ENCODE measurements around the gene FAM131C.

DNA sequence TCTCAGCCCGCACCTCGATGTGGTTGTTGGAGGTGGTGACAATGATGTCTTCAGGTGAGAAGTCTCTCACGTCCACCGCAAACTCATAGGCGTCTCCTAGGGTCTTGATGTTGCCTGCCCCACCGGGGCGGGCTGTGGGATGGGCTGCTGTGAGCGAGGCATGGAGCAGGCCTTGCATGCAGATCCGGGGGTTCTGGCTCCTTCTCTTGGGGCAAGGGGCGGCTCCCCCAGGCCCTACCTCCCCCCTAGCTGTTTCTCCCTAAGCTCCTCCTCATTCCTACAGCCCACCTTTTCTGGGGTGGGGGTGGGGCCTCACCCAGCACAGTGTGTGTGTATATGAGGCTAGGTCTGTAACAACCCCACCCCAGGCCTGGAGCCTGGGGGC, 56.4 kb downstream of the FAM131C start:
- TF ChIP-seq, protein P1, sequence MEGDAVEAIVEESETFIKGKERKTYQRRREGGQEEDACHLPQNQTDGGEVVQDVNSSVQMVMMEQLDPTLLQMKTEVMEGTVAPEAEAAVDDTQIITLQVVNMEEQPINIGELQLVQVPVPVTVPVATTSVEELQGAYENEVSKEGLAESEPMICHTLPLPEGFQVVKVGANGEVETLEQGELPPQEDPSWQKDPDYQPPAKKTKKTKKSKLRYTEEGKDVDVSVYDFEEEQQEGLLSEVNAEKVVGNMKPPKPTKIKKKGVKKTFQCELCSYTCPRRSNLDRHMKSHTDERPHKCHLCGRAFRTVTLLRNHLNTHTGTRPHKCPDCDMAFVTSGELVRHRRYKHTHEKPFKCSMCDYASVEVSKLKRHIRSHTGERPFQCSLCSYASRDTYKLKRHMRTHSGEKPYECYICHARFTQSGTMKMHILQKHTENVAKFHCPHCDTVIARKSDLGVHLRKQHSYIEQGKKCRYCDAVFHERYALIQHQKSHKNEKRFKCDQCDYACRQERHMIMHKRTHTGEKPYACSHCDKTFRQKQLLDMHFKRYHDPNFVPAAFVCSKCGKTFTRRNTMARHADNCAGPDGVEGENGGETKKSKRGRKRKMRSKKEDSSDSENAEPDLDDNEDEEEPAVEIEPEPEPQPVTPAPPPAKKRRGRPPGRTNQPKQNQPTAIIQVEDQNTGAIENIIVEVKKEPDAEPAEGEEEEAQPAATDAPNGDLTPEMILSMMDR (IDR thresholded peaks at IDR 0.05; ENCODE audit: low read depth, low read length): no peak
- TF ChIP-seq, protein P2, sequence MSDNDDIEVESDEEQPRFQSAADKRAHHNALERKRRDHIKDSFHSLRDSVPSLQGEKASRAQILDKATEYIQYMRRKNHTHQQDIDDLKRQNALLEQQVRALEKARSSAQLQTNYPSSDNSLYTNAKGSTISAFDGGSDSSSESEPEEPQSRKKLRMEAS (IDR thresholded peaks at IDR 0.05; ENCODE audit: low read depth, low read length): no peak

Measured in NB4 (cell line).